HT-29 (cell line): ENCODE results near the gene PRSS58. TPM values are rescaled to one million over a fixed set of nuclear protein-coding genes. Genes with fewer than 3 reads are reported as not detected.

Experiments used
- DNase-seq: peaks from one replicate; pipeline ENCODE4 v3.0.0-alpha.2; 2015; ENCODE audit warnings: low spot score
- small RNA-seq: library from RNA; depleted of rRNA; stranded (forward); fragments of <200 nt; gene quantifications from one replicate; pipeline ENCODE3, GENCODE V24; 2014
- total RNA-seq: library from RNA; depleted of rRNA; stranded (reverse); fragments of >200 nt; shearing (Covaris generic); gene quantifications from 2 replicates; pipeline ENCODE4 v1.2.3, GENCODE V29; 2014; rRNA removed

PRSS58 gene
- total RNA-seq, 1 experiment from 2014 or later: not detected

DNA sequence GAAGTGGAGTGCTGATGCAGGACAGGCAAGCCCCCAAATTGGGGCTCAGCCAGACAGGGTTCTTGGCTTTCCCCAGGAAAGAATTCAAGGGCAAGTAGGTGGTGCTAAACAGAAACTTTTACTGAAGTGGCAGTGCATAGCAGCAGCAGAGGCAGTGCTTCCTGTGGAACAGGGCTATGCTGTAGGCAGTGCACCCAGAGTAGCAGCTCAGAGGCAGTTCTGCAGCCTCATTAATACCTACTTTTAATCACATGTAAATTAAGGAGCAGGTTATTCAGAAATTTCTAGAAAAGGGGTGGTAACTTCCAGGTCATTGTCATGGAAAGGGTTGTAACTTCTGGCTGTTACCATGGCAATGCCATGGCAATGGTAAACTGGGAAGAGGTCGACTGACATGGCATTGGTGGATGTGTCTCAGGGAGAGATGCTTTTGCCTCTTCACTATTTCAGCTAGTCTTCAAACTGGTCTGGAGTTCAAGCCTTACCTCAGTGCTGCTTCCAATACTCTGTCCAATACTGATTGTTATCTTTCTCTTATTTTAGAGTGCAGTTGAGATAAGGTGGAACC lies 29.2 kb downstream of the PRSS58 start:
- DNase-seq: no peak

Small RNA genes lying within 50 kb of the gene (small RNA-seq; reads per million reads assigned to genes)
- not detected for gene TRBV1

Other genes with a start within 250 kb of the PRSS58 start
- 8.0 and 10.1 TPM in 2 replicates for gene MGAM2, start 146.3 kb downstream of the PRSS58 start, total RNA-seq